Ishikawa (cell line): Measurements from ENCODE around the gene VSIG8.

Experiments used
- CEBPB ChIP-seq: IDR thresholded peaks from 2 replicates; pipeline ENCODE4 v1.6.1; 2012
- CREB1 ChIP-seq: IDR thresholded peaks from 2 replicates; pipeline ENCODE4 v1.6.1; 2012; ENCODE audit warnings: low read depth
- EGR1 ChIP-seq: IDR thresholded peaks from 2 replicates; pipeline ENCODE4 v1.6.1; 2012
- EP300 ChIP-seq: IDR thresholded peaks from 2 replicates; pipeline ENCODE4 v1.6.1; 2012; ENCODE audit warnings: borderline replicate concordance
- FOXM1 ChIP-seq: IDR thresholded peaks from 2 replicates; pipeline ENCODE4 v1.6.1; 2012; ENCODE audit warnings: low read depth, borderline replicate concordance
- MAX ChIP-seq: IDR thresholded peaks from 2 replicates; pipeline ENCODE4 v1.6.1; 2012
- NFIC ChIP-seq: IDR thresholded peaks from 2 replicates; pipeline ENCODE4 v1.6.1; 2012
- RAD21 ChIP-seq: IDR thresholded peaks from 2 replicates; pipeline ENCODE4 v1.6.1; 2012; ENCODE audit warnings: low read depth
- REST ChIP-seq: IDR thresholded peaks from 2 replicates; pipeline ENCODE4 v1.6.1; 2012; ENCODE audit warnings: low read depth, mild to moderate bottlenecking
- TAF1 ChIP-seq: IDR thresholded peaks from 2 replicates; pipeline ENCODE4 v1.6.1; 2012; ENCODE audit warnings: low read depth, mild to moderate bottlenecking
- TCF12 ChIP-seq: IDR thresholded peaks from 2 replicates; pipeline ENCODE4 v1.6.1; 2012; ENCODE audit warnings: low read depth
- TEAD4 ChIP-seq: IDR thresholded peaks from 2 replicates; pipeline ENCODE4 v1.6.1; 2012
- USF1 ChIP-seq: IDR thresholded peaks from 2 replicates; pipeline ENCODE4 v1.6.1; 2012
- YY1 ChIP-seq: IDR thresholded peaks from 2 replicates; pipeline ENCODE4 v1.6.1; 2012; ENCODE audit warnings: low read depth
- ZBTB7A ChIP-seq: IDR thresholded peaks from 2 replicates; pipeline ENCODE4 v1.6.1; 2012; ENCODE audit warnings: low read depth

VSIG8 gene

GRCh38 chr1:159849626-159850366, 12.7 kb downstream of the VSIG8 start:
- TF ChIP-seq CEBPB (no peak), REST (no peak), NFIC (no peak)

- TF ChIP-seq YY1: no peak
Measured at GRCh38 chr1:159848326-159848725, 14.1 kb downstream of the VSIG8 start.

GRCh38 chr1:159847231-159847630, 15.2 kb downstream of the VSIG8 start:
- TF ChIP-seq RAD21 (no peak), TAF1 (no peak), TCF12 (no peak), EP300 (no peak), FOXM1 (no peak)

- TF ChIP-seq MAX (no peak), EGR1 (no peak), NFIC (no peak), ZBTB7A (no peak), TEAD4 (no peak), TCF12 (no peak), CEBPB (no peak), RAD21 (no peak), EP300 (no peak), TAF1 (no peak), CREB1 (no peak), YY1 (no peak), USF1 (no peak), FOXM1 (no peak), REST (no peak)
Measured at GRCh38 chr1:159845751-159846629, 16.5 kb downstream of the VSIG8 start.

GRCh38 chr1:159843459-159843858, 19.0 kb downstream of the VSIG8 start:
- no peak for TF ChIP-seq TEAD4
- TF ChIP-seq USF1: no peak
- no peak for TF ChIP-seq ZBTB7A
- no peak for TF ChIP-seq FOXM1
- no peak for TF ChIP-seq REST
- no peak for TF ChIP-seq EGR1
- TF ChIP-seq MAX: no peak
- TF ChIP-seq TCF12: no peak
- TF ChIP-seq EP300: no peak
- no peak for TF ChIP-seq NFIC
- TF ChIP-seq RAD21: no peak
- no peak for TF ChIP-seq CEBPB
- TF ChIP-seq YY1: no peak
- no peak for TF ChIP-seq CREB1
- TF ChIP-seq TAF1: no peak
